HepG2 (cell line): ENCODE measurements around the gene ESPN. TPM values are rescaled to one million over a fixed set of nuclear protein-coding genes. Genes with fewer than 3 reads are reported as not detected.

Experiments
- AKNA ChIP-seq: sonication (generic); formaldehyde crosslinking; IDR thresholded peaks from 2 replicates; pipeline ENCODE4 v1.4.0; 2020; ENCODE audit warnings: missing genetic modification reagents, borderline replicate concordance
- HIVEP1 ChIP-seq: sonication (generic); formaldehyde crosslinking; IDR thresholded peaks from 2 replicates; pipeline ENCODE4 v1.4.0; 2020; ENCODE audit warnings: mild to moderate bottlenecking, missing genetic modification reagents
- MBD4 ChIP-seq: IDR thresholded peaks from 2 replicates; pipeline ENCODE4 v1.6.1; 2012; ENCODE audit warnings: low read length, inconsistent platforms, borderline replicate concordance
- PRDM15 ChIP-seq: sonication (generic); formaldehyde crosslinking; IDR thresholded peaks from 2 replicates; pipeline ENCODE4 v1.4.0; 2020; ENCODE audit warnings: missing genetic modification reagents
- RARG ChIP-seq: sonication (generic); formaldehyde crosslinking; IDR thresholded peaks from 2 replicates; pipeline ENCODE4 v1.4.0; 2020; ENCODE audit warnings: low read depth, mild to moderate bottlenecking, missing genetic modification reagents
- RBFOX2 ChIP-seq: fragments of 200-400 bp; formaldehyde crosslinking; IDR thresholded peaks from 2 replicates; pipeline ENCODE4 v1.6.1; 2017; ENCODE audit warnings: low read depth, mild to moderate bottlenecking, low read length
- SIN3A ChIP-seq: IDR thresholded peaks from 2 replicates; pipeline ENCODE4 v1.6.1; 2011; ENCODE audit warnings: low read depth, mild to moderate bottlenecking, control low read depth, low read length, borderline replicate concordance
- ZMYM4 ChIP-seq: sonication (generic); formaldehyde crosslinking; IDR thresholded peaks from 2 replicates; pipeline ENCODE4 v1.8.1; 2023; ENCODE audit warnings: mild to moderate bottlenecking, missing genetic modification reagents
- ZNF251 ChIP-seq: sonication (generic); formaldehyde crosslinking; IDR thresholded peaks from 2 replicates; pipeline ENCODE4 v1.9.0; 2021; ENCODE audit warnings: mild to moderate bottlenecking, missing genetic modification reagents
- ZNF609 ChIP-seq: sonication (generic); formaldehyde crosslinking; IDR thresholded peaks from 2 replicates; pipeline ENCODE4 v1.4.0; 2020; ENCODE audit warnings: mild to moderate bottlenecking, missing genetic modification reagents, borderline replicate concordance
- ZNF691 ChIP-seq: sonication (generic); formaldehyde crosslinking; IDR thresholded peaks from 2 replicates; pipeline ENCODE4 v1.4.0; 2020; ENCODE audit warnings: missing genetic modification reagents, low read depth, mild to moderate bottlenecking, borderline replicate concordance
- ZNF766 ChIP-seq: sonication (generic); formaldehyde crosslinking; IDR thresholded peaks from 2 replicates; pipeline ENCODE4 v1.5.0; 2020; ENCODE audit warnings: missing genetic modification reagents, borderline replicate concordance
- ZNF83 ChIP-seq: sonication (generic); formaldehyde crosslinking; IDR thresholded peaks from 2 replicates; pipeline ENCODE4 v1.4.0; 2020; ENCODE audit warnings: missing genetic modification reagents, mild to moderate bottlenecking, borderline replicate concordance
- polyA plus RNA-seq, 8 experiments: library from polyadenylated mRNA; depleted of rRNA in 3 of 8; stranded (reverse) in 7 of 8; unstranded in 1 of 8; fragments of >200 nt; fragmentation: Illumina TruSeq in 4 of 8; extraction: Trizol in 4 of 8; gene quantifications; 2 replicates each; pipeline versions ENCODE4 v1.2.1 to v1.2.3, GENCODE V29; 2011 to 2016; ENCODE audit warnings: low read depth in 4 of 8, missing spikeins in 1 of 8, mixed read lengths in 1 of 8; ENCODE audit not compliant: insufficient read depth in 1 of 8
- total RNA-seq, 5 experiments: library from RNA; depleted of rRNA; stranded (reverse); fragments of >200 nt; fragmentation: Illumina TruSeq; extraction: Trizol; gene quantifications; 2 replicates each; pipeline ENCODE4 v1.2.3, GENCODE V29; 2016; ENCODE audit warnings: low read depth in 1 of 5

ESPN gene
- total and polyA plus RNA-seq, 2 of the 13 experiments (the other 11 are each of a cell fraction or from before 2014, with no cell fraction given): 48.6 to 54.2 TPM

- TF ChIP-seq ZNF609 (CRISPR knock-in tag): no peak
- no peak for TF ChIP-seq ZNF251
- no peak for TF ChIP-seq RARG (CRISPR knock-in tag)
- TF ChIP-seq ZNF766 (CRISPR knock-in tag): 0 out of 2 replicates have a peak, but pooled peaks have one; percentile 46
- TF ChIP-seq MBD4: 0 out of 2 replicates have a peak, but pooled peaks have one; percentile 34
- no peak for TF ChIP-seq AKNA
- TF ChIP-seq ZNF691 (CRISPR knock-in tag): 0 out of 2 replicates have a peak, but pooled peaks have one; percentile 4
- peak; percentile 90 for TF ChIP-seq RBFOX2
- TF ChIP-seq ZMYM4: no peak
- no peak for TF ChIP-seq SIN3A
- no peak for TF ChIP-seq ZNF83 (CRISPR knock-in tag)
- no peak for TF ChIP-seq PRDM15 (CRISPR knock-in tag)
- TF ChIP-seq HIVEP1: no peak
Measured at GRCh38 chr1:6461538-6462411, 37.2 kb downstream of the ESPN start (continued).
